ENCODE measurements around the gene PDCD1.

Gene PDCD1

DNA sequence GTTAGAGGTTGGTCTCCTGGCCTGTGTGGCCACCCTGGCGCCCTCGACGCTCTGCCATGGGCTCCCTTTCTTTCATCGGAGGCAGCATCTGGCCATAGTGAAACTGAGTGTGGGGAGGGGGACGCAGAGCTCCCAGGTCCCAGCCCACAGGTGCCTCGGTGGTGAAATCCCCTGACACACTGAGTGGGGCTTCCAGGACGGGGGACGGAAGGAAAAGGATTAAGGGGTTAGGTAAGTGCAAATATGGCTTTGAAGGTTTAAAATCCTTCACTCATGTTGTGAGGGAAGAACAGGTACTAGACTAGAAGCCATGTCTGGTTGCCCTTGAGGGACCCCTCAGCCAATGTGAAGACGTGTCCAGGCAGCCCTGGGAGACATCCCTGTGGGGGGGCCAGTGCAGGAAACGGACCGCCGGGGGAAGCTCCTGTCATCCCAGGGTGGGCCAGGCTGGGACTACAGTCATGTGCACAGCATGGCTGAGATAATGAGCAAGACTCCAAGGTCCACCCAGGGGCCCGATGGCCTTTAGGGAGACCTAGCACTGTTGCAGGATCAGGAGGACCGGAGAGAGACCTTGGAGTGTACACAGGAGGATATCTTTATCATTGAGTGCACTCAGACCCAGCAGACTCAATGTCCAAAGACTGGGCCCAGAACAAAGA is 47.2 kb upstream of the PDCD1 start:
- no peak overlapping the region for H2BK15ac ChIP-seq (ENCODE audit: low read depth, poor library complexity, severe bottlenecking)
- H4K91ac ChIP-seq (ENCODE audit: low read length) = no peak overlapping the region
- H3K79me1 ChIP-seq (replicated peaks; ENCODE audit: low read length, poor library complexity, severe bottlenecking) = no peaks in the 10 kb centered on the region
- H3K4ac ChIP-seq (ENCODE audit: low read depth in 1 of 2, low read length in 2 of 2) = no peak overlapping the region
- H3K9me3 ChIP-seq (ENCODE audit: control insufficient read depth, low read length) = no peaks in the 10 kb centered on the region
- H2AFZ ChIP-seq (ENCODE audit: low read depth, low read length) = no peak overlapping the region
- H3K4me1 ChIP-seq (ENCODE audit: control insufficient read depth, insufficient read depth, low read depth, low read length) = peaks cover 11% of the 10 kb centered on the region
- H3K18ac ChIP-seq (ENCODE audit: low read depth in 1 of 2, low read length in 2 of 2) = no peak overlapping the region
- H3K27me3 ChIP-seq (ENCODE audit: control insufficient read depth in 1 of 2, insufficient read depth in 1 of 2, low read length in 2 of 2) = peaks cover 16 to 20% of the 10 kb centered on the region in 2 experiments
- no peak overlapping the region for H2BK120ac ChIP-seq (ENCODE audit: low read depth, low read length)
- no peak overlapping the region for H2BK5ac ChIP-seq (ENCODE audit: low read depth, low read length, poor library complexity, severe bottlenecking)
- H3K4me3 ChIP-seq (ENCODE audit: insufficient read depth in 1 of 2, low read depth in 1 of 2, low read length in 2 of 2) = no peak overlapping the region
- H3K14ac ChIP-seq (ENCODE audit: low read length in 2 of 2) = no peak overlapping the region
- no peak for DNase-seq
- no peak overlapping the region for H3K27ac ChIP-seq (ENCODE audit: low read length, poor library complexity, severe bottlenecking)
- no peak overlapping the region for H2BK12ac ChIP-seq (ENCODE audit: low read length in 2 of 2)
- WGBS = 89% methylated on average over 14 of the region's 14 CpGs
- no peak overlapping the region for H4K8ac ChIP-seq (ENCODE audit: low read length)
- no peak overlapping the region for H3K4me2 ChIP-seq (ENCODE audit: low read length, poor library complexity, severe bottlenecking)
- H3K23ac ChIP-seq (ENCODE audit: low read length in 2 of 2) = no peak overlapping the region
- H2AK5ac ChIP-seq (ENCODE audit: low read length, severe bottlenecking) = no peak overlapping the region
- no peak overlapping the region for H3K9ac ChIP-seq (ENCODE audit: low read length)
- H3K36me3 ChIP-seq (ENCODE audit: control insufficient read depth in 1 of 2, insufficient read depth in 2 of 2, low read depth in 1 of 2, low read length in 2 of 2) = no peaks in the 10 kb centered on the region

DNA sequence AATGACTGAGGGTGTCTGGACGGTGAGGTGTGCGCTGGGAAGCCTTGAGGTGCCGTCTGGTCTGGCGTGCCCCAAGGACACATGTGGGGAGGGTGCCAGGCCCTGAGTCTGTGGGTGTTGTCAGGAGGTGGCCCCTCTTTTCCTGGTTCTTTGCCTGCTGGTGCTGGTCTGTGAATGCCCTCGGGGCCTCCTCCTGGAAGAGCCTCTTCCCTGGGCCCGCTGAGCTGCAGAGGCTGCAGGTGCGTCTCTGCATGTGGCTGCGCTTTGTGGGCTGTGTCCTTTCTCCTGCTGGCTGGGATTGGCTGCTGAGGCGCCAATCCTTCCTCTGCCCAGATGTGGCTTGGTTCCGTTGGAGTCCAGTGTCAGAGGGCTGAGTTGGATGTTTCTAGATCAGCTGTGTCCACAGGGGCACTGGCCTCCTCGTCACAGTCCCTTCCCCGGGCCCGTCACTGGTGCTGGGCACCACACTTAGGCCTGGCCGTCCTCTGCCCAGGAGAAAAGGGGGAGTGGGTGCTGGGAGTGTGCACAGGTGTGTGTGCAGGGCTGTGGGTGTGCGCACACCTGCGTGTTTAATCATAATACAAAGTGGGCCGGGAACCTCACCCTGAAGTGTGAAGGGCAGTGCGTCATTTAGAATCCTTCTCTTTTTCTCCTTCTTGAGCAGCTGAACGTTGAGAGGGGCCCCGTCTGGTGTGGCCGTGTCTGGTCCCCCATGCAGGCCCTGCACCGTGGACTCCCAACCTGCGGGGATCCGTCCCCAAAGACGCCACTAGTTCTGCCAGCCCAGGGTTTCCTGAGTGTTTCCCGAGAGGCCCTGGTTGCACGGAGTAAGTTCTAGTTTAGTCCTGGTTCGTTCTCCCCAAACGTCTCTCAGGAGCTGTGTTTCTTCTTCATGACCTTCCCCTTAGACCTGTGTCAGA is 46.4 kb upstream of the PDCD1 start:
- Histone ChIP-seq H3K4me3 (ENCODE audit: insufficient read depth in 1 of 2, low read depth in 1 of 2, low read length in 2 of 2) (no peak overlapping the region), H3K36me3 (ENCODE audit: control insufficient read depth in 1 of 2, insufficient read depth in 2 of 2, low read depth in 1 of 2, low read length in 2 of 2) (no peaks in the 10 kb centered on the region), H2BK5ac (ENCODE audit: low read depth, low read length, poor library complexity, severe bottlenecking) (no peak overlapping the region), H3K4me1 (ENCODE audit: control insufficient read depth, insufficient read depth, low read depth, low read length) (peaks cover 11% of the 10 kb centered on the region), H3K23ac (ENCODE audit: low read length in 2 of 2) (no peak overlapping the region), H4K91ac (ENCODE audit: low read length) (no peak overlapping the region), H2BK15ac (ENCODE audit: low read depth, poor library complexity, severe bottlenecking) (no peak overlapping the region), H3K9me3 (ENCODE audit: control insufficient read depth, low read length) (no peaks in the 10 kb centered on the region), H3K9ac (ENCODE audit: low read length) (no peak overlapping the region), H3K27ac (ENCODE audit: low read length, poor library complexity, severe bottlenecking) (no peak overlapping the region), H3K4ac (ENCODE audit: low read depth in 1 of 2, low read length in 2 of 2) (no peak overlapping the region), H3K79me1 (replicated peaks; ENCODE audit: low read length, poor library complexity, severe bottlenecking) (no peaks in the 10 kb centered on the region), H2AK5ac (ENCODE audit: low read length, severe bottlenecking) (no peak overlapping the region), H4K8ac (ENCODE audit: low read length) (no peak overlapping the region), H3K18ac (ENCODE audit: low read depth in 1 of 2, low read length in 2 of 2) (no peak overlapping the region), H3K27me3 (ENCODE audit: control insufficient read depth in 1 of 2, insufficient read depth in 1 of 2, low read length in 2 of 2) (peaks cover 24 to 28% of the 10 kb centered on the region in 2 experiments), H2AFZ (ENCODE audit: low read depth, low read length) (no peak overlapping the region), H3K14ac (ENCODE audit: low read length in 2 of 2) (no peak overlapping the region), H2BK12ac (ENCODE audit: low read length in 2 of 2) (no peak overlapping the region), H3K4me2 (ENCODE audit: low read length, poor library complexity, severe bottlenecking) (no peak overlapping the region), H2BK120ac (ENCODE audit: low read depth, low read length) (no peak overlapping the region)
- no peak for DNase-seq
- 93% methylated on average over 29 of the region's 29 CpGs for WGBS

DNA sequence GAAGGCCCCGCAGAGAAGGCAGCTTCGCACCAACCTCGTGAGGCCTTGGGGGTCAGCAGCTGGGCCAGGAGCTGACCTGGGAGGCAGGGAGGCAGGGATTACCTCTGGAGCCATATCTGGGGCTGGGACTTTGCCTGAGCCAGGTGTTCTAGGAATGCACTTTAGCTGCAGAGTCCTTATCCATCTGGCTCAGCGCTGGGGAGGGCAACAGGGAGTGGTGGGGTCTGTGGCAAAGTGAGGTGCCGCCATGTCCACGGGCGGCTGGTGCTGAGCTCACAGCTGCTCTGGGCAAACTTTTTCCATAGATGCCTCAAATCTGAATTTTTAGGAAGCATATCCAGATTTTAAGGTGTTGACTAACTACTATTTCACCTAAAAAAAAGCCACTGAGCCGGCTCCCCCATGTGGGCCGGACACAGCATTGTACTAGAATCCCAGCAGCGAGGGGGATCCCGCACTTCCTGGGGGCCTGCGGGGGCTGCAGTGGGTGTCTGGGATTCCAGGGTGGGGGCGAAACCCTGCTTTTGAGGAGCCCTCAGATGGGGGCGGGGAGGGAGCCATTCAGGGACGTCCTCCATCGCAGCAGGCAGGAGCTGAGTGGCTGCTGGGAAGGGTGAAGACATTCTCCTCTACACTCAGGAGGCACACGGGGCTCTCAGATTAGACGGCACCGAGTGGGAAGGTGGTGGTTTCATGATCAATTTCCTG is 45.5 kb upstream of the PDCD1 start:
- Histone ChIP-seq H3K4ac (ENCODE audit: low read depth in 1 of 2, low read length in 2 of 2) (no peak overlapping the region), H3K9me3 (ENCODE audit: control insufficient read depth, low read length) (no peaks in the 10 kb centered on the region), H4K91ac (ENCODE audit: low read length) (no peak overlapping the region), H3K9ac (ENCODE audit: low read length) (no peak overlapping the region), H2BK5ac (ENCODE audit: low read depth, low read length, poor library complexity, severe bottlenecking) (no peak overlapping the region), H2BK15ac (ENCODE audit: low read depth, poor library complexity, severe bottlenecking) (no peak overlapping the region), H2BK12ac (ENCODE audit: low read length in 2 of 2) (no peak overlapping the region), H3K18ac (ENCODE audit: low read depth in 1 of 2, low read length in 2 of 2) (no peak overlapping the region), H2AK5ac (ENCODE audit: low read length, severe bottlenecking) (no peak overlapping the region), H2BK120ac (ENCODE audit: low read depth, low read length) (no peak overlapping the region), H3K79me1 (replicated peaks; ENCODE audit: low read length, poor library complexity, severe bottlenecking) (no peaks in the 10 kb centered on the region), H4K8ac (ENCODE audit: low read length) (no peak overlapping the region), H3K4me3 (ENCODE audit: insufficient read depth in 1 of 2, low read depth in 1 of 2, low read length in 2 of 2) (no peak overlapping the region), H3K27ac (ENCODE audit: low read length, poor library complexity, severe bottlenecking) (no peak overlapping the region), H3K36me3 (ENCODE audit: control insufficient read depth in 1 of 2, insufficient read depth in 2 of 2, low read depth in 1 of 2, low read length in 2 of 2) (no peaks in the 10 kb centered on the region), H3K23ac (ENCODE audit: low read length in 2 of 2) (no peak overlapping the region), H3K27me3 (ENCODE audit: control insufficient read depth in 1 of 2, insufficient read depth in 1 of 2, low read length in 2 of 2) (peaks cover 28 to 33% of the 10 kb centered on the region in 2 experiments), H3K4me1 (ENCODE audit: control insufficient read depth, insufficient read depth, low read depth, low read length) (peaks cover 17% of the 10 kb centered on the region), H3K4me2 (ENCODE audit: low read length, poor library complexity, severe bottlenecking) (no peak overlapping the region), H2AFZ (ENCODE audit: low read depth, low read length) (no peak overlapping the region), H3K14ac (ENCODE audit: low read length in 2 of 2) (no peak overlapping the region)
- no peak for DNase-seq
- 99% methylated on average over 17 of the region's 19 CpGs for WGBS

All from mesenchymal stem cell (in vitro differentiated cells and primary cell).